ENCODE results near the gene TTLL7.
"Not testable (repeated sequence)": the region's sequence is repeated elsewhere in the genome, so short reads cannot be mapped to it uniquely, and the experiment has no call there.

Gene TTLL7

GRCh38 chr1:83994111-83994510 is 4.8 kb downstream of the TTLL7 start:
- no peak for DNase-seq

GRCh38 chr1:83990734-83991133 is 8.2 kb downstream of the TTLL7 start:
- no peak for DNase-seq

- no peak for DNase-seq
Measured at GRCh38 chr1:83985048-83985447, 13.9 kb downstream of the TTLL7 start.

- not testable (repeated sequence) for DNase-seq
Measured at GRCh38 chr1:83983918-83984317, 15.0 kb downstream of the TTLL7 start.

GRCh38 chr1:83978056-83978455 is 20.9 kb downstream of the TTLL7 start:
- no peak for DNase-seq

- no peak for DNase-seq
Measured at GRCh38 chr1:83976920-83977319, 22.0 kb downstream of the TTLL7 start.

GRCh38 chr1:83970802-83971201 is 28.1 kb downstream of the TTLL7 start:
- no peak for DNase-seq

- DNase-seq = no peak
Measured at GRCh38 chr1:83970114-83970513, 28.8 kb downstream of the TTLL7 start.

GRCh38 chr1:83967336-83967735 is 31.6 kb downstream of the TTLL7 start:
- no peak for DNase-seq

- DNase-seq = no peak
Measured at GRCh38 chr1:83964153-83964552, 34.8 kb downstream of the TTLL7 start.

- no peak for DNase-seq
Measured at GRCh38 chr1:83961571-83962295, 37.2 kb downstream of the TTLL7 start.

GRCh38 chr1:83960669-83961277 is 38.2 kb downstream of the TTLL7 start:
- DNase-seq = no peak

GRCh38 chr1:83959824-83960498 is 39.0 kb downstream of the TTLL7 start:
- DNase-seq = no peak

GRCh38 chr1:83958704-83959103 is 40.2 kb downstream of the TTLL7 start:
- no peak for DNase-seq

GRCh38 chr1:83954166-83954823 is 44.6 kb downstream of the TTLL7 start:
- DNase-seq = no peak

GRCh38 chr1:83950106-83950661 is 48.7 kb downstream of the TTLL7 start:
- no peak for DNase-seq

GRCh38 chr1:83942914-83943313 is 56.0 kb downstream of the TTLL7 start:
- no peak for DNase-seq

GRCh38 chr1:83934550-83934949 is 64.4 kb downstream of the TTLL7 start:
- no peak for DNase-seq

GRCh38 chr1:83932693-83933092 is 66.2 kb downstream of the TTLL7 start:
- DNase-seq = no peak

- DNase-seq = no peak
Measured at GRCh38 chr1:83932281-83932680, 66.7 kb downstream of the TTLL7 start.

- no peak for DNase-seq
Measured at GRCh38 chr1:83931658-83932253, 67.2 kb downstream of the TTLL7 start.

GRCh38 chr1:83929184-83929583 is 69.7 kb downstream of the TTLL7 start:
- no peak for DNase-seq

GRCh38 chr1:83928396-83928795 is 70.5 kb downstream of the TTLL7 start:
- no peak for DNase-seq
